ENCODE results near the gene SLC25A29.

Gene SLC25A29

DNA sequence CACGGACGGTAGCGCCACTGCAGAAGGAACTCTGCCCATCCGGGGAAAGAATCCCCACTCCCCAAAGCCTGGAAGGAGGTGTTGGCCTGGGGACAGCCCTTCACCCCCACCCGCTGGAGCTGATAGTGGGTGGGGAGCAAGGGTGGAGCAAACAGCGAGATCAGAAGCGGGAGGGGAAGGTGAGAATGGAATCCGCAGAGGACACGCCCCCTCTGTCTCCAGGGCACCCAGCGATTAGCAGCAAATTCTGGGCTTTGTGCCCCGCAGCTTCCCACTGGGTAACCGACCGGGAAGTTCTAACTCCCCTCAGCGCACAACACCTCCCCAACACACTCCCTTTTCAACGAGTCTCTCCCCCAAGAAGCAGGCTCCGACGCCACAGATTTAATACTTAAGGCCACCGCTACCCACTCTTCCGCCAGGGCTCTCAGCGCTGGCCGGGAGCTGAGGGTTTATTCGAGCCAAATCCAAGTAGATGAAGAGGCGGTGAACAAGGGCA lies 1.4 kb downstream of the SLC25A29 start (continued):
- TF ChIP-seq, protein P1, sequence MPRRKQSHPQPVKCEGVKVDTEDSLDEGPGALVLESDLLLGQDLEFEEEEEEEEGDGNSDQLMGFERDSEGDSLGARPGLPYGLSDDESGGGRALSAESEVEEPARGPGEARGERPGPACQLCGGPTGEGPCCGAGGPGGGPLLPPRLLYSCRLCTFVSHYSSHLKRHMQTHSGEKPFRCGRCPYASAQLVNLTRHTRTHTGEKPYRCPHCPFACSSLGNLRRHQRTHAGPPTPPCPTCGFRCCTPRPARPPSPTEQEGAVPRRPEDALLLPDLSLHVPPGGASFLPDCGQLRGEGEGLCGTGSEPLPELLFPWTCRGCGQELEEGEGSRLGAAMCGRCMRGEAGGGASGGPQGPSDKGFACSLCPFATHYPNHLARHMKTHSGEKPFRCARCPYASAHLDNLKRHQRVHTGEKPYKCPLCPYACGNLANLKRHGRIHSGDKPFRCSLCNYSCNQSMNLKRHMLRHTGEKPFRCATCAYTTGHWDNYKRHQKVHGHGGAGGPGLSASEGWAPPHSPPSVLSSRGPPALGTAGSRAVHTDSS (tag by site-specific recombination; IDR thresholded peaks at IDR 0.05): no peak
- TF ChIP-seq, protein P2, sequence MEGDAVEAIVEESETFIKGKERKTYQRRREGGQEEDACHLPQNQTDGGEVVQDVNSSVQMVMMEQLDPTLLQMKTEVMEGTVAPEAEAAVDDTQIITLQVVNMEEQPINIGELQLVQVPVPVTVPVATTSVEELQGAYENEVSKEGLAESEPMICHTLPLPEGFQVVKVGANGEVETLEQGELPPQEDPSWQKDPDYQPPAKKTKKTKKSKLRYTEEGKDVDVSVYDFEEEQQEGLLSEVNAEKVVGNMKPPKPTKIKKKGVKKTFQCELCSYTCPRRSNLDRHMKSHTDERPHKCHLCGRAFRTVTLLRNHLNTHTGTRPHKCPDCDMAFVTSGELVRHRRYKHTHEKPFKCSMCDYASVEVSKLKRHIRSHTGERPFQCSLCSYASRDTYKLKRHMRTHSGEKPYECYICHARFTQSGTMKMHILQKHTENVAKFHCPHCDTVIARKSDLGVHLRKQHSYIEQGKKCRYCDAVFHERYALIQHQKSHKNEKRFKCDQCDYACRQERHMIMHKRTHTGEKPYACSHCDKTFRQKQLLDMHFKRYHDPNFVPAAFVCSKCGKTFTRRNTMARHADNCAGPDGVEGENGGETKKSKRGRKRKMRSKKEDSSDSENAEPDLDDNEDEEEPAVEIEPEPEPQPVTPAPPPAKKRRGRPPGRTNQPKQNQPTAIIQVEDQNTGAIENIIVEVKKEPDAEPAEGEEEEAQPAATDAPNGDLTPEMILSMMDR (tag by site-specific recombination; IDR thresholded peaks at IDR 0.05): no peak
- TF ChIP-seq, protein P3, sequence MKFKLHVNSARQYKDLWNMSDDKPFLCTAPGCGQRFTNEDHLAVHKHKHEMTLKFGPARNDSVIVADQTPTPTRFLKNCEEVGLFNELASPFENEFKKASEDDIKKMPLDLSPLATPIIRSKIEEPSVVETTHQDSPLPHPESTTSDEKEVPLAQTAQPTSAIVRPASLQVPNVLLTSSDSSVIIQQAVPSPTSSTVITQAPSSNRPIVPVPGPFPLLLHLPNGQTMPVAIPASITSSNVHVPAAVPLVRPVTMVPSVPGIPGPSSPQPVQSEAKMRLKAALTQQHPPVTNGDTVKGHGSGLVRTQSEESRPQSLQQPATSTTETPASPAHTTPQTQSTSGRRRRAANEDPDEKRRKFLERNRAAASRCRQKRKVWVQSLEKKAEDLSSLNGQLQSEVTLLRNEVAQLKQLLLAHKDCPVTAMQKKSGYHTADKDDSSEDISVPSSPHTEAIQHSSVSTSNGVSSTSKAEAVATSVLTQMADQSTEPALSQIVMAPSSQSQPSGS (tag by site-specific recombination; IDR thresholded peaks at IDR 0.05; ENCODE audit: low read depth): no peak
- no peak for TF ChIP-seq ZNF24 (tag by site-specific recombination; IDR thresholded peaks at IDR 0.05)
- TF ChIP-seq, protein P4, sequence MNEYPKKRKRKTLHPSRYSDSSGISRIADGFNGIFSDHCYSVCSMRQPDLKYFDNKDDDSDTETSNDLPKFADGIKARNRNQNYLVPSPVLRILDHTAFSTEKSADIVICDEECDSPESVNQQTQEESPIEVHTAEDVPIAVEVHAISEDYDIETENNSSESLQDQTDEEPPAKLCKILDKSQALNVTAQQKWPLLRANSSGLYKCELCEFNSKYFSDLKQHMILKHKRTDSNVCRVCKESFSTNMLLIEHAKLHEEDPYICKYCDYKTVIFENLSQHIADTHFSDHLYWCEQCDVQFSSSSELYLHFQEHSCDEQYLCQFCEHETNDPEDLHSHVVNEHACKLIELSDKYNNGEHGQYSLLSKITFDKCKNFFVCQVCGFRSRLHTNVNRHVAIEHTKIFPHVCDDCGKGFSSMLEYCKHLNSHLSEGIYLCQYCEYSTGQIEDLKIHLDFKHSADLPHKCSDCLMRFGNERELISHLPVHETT (tag by site-specific recombination; IDR thresholded peaks at IDR 0.05): no peak
- TF ChIP-seq ZFP41 (tag by site-specific recombination; IDR thresholded peaks at IDR 0.05; ENCODE audit: borderline replicate concordance): no peak
- no peak for TF ChIP-seq ZNF830 (tag by site-specific recombination; IDR thresholded peaks at IDR 0.05; ENCODE audit: low read depth)
- TF ChIP-seq ZNF658 (tag by site-specific recombination; IDR thresholded peaks at IDR 0.05): no peak
- TF ChIP-seq KLF10 (tag by site-specific recombination; IDR thresholded peaks at IDR 0.05): peak; percentile 17; the same call in 1 of the 2 replicates
- TF ChIP-seq SCRT2 (tag by site-specific recombination; IDR thresholded peaks at IDR 0.05): no peak
- TF ChIP-seq ZNF777 (tag by site-specific recombination; IDR thresholded peaks at IDR 0.05; ENCODE audit: borderline replicate concordance): no peak
- TF ChIP-seq TCF7L2 (IDR thresholded peaks at IDR 0.05; ENCODE audit: borderline replicate concordance, low read depth, low read length): no peak
- TF ChIP-seq ZNF423 (tag by site-specific recombination; IDR thresholded peaks at IDR 0.05): no peak; the same call in 1 of the 2 replicates
- TF ChIP-seq ZNF416 (tag by site-specific recombination; IDR thresholded peaks at IDR 0.05): no peak
- no peak for TF ChIP-seq GLIS1 (tag by site-specific recombination; IDR thresholded peaks at IDR 0.05)
- TF ChIP-seq ZNF677 (tag by site-specific recombination; IDR thresholded peaks at IDR 0.05): no peak
- TF ChIP-seq, protein P5, sequence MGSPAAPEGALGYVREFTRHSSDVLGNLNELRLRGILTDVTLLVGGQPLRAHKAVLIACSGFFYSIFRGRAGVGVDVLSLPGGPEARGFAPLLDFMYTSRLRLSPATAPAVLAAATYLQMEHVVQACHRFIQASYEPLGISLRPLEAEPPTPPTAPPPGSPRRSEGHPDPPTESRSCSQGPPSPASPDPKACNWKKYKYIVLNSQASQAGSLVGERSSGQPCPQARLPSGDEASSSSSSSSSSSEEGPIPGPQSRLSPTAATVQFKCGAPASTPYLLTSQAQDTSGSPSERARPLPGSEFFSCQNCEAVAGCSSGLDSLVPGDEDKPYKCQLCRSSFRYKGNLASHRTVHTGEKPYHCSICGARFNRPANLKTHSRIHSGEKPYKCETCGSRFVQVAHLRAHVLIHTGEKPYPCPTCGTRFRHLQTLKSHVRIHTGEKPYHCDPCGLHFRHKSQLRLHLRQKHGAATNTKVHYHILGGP (tag by site-specific recombination; IDR thresholded peaks at IDR 0.05): no peak
- TF ChIP-seq ZNF596 (tag by site-specific recombination; IDR thresholded peaks at IDR 0.05): no peak
- TF ChIP-seq ZNF585B (tag by site-specific recombination; IDR thresholded peaks at IDR 0.05): no peak
- no peak for TF ChIP-seq ZNF132 (tag by site-specific recombination; IDR thresholded peaks at IDR 0.05; ENCODE audit: borderline replicate concordance)
- TF ChIP-seq, protein P6, sequence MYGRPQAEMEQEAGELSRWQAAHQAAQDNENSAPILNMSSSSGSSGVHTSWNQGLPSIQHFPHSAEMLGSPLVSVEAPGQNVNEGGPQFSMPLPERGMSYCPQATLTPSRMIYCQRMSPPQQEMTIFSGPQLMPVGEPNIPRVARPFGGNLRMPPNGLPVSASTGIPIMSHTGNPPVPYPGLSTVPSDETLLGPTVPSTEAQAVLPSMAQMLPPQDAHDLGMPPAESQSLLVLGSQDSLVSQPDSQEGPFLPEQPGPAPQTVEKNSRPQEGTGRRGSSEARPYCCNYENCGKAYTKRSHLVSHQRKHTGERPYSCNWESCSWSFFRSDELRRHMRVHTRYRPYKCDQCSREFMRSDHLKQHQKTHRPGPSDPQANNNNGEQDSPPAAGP (tag by site-specific recombination; IDR thresholded peaks at IDR 0.05): no peak; the same call in 1 of the 2 replicates
- no peak for TF ChIP-seq ZNF624 (tag by site-specific recombination; IDR thresholded peaks at IDR 0.05)
- TF ChIP-seq, protein P7, sequence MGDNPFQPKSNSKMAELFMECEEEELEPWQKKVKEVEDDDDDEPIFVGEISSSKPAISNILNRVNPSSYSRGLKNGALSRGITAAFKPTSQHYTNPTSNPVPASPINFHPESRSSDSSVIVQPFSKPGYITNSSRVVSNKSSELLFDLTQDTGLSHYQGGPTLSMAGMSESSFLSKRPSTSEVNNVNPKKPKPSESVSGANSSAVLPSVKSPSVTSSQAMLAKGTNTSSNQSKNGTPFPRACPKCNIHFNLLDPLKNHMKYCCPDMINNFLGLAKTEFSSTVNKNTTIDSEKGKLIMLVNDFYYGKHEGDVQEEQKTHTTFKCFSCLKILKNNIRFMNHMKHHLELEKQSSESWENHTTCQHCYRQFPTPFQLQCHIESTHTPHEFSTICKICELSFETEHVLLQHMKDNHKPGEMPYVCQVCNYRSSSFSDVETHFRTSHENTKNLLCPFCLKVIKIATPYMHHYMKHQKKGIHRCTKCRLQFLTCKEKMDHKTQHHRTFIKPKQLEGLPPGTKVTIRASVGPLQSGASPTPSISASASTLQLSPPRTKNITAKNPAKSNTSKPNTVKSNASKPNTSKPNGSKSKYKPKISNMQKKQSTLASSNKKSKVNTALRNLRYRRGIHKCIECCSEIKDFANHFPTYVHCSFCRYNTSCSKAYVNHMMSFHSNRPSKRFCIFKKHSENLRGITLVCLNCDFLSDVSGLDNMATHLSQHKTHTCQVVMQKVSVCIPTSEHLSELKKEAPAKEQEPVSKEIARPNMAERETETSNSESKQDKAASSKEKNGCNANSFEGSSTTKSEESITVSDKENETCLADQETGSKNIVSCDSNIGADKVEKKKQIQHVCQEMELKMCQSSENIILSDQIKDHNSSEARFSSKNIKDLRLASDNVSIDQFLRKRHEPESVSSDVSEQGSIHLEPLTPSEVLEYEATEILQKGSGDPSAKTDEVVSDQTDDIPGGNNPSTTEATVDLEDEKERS (tag by site-specific recombination; IDR thresholded peaks at IDR 0.05): no peak
- no peak for TF ChIP-seq ZNF23 (tag by site-specific recombination; IDR thresholded peaks at IDR 0.05; ENCODE audit: borderline replicate concordance)
- no peak for TF ChIP-seq ZNF350 (tag by site-specific recombination; IDR thresholded peaks at IDR 0.05)
- TF ChIP-seq ZNF600 (tag by site-specific recombination; IDR thresholded peaks at IDR 0.05): peak; percentile 64
- no peak for TF ChIP-seq MEIS1 (CRISPR knock-in tag; IDR thresholded peaks at IDR 0.05; ENCODE audit: borderline replicate concordance)
- no peak for TF ChIP-seq ZNF555 (tag by site-specific recombination; conservative IDR thresholded peaks at IDR 0.05)
- no peak for TF ChIP-seq MYNN (tag by site-specific recombination; IDR thresholded peaks at IDR 0.05; ENCODE audit: borderline replicate concordance)
